Fibroblast of skin of left quadriceps (primary cell): ENCODE measurements around the gene LRPAP1.
"Not testable (repeated sequence)": the region's sequence is repeated elsewhere in the genome, so short reads cannot be mapped to it uniquely, and the experiment has no call there.

Experiments used
- DNase-seq, 2 experiments: peaks; one replicate each; pipeline ENCODE4 v3.0.0-alpha.2; 2013; ENCODE audit warnings: low read depth in 2 of 2

Gene LRPAP1

GRCh38 chr4:3531879-3532750 lies at the start of gene LRPAP1:
LRPAP1 (minus strand) TSS chr4:3532422; CDS start chr4:3532412, 10 bp downstream.
- DNase-seq, result peak; percentile 72 to 75

- not testable (repeated sequence) for DNase-seq
These were observed 49.3 kb upstream of the LRPAP1 start for GRCh38 chr4:3581334-3582090.

- DNase-seq, result not testable (repeated sequence)
These were observed 48.6 kb upstream of the LRPAP1 start for GRCh38 chr4:3580859-3581258.

- not testable (repeated sequence) for DNase-seq
These were observed 46.4 kb upstream of the LRPAP1 start for GRCh38 chr4:3578527-3579144.

GRCh38 chr4:3578052-3578451 lies 45.8 kb upstream of the LRPAP1 start:
- not testable (repeated sequence) for DNase-seq

- not testable (repeated sequence) for DNase-seq
These were observed 45.1 kb upstream of the LRPAP1 start for GRCh38 chr4:3577208-3577892.

GRCh38 chr4:3576533-3577207 lies 44.4 kb upstream of the LRPAP1 start:
- DNase-seq, result not testable (repeated sequence)

- DNase-seq, result not testable (repeated sequence)
These were observed 43.5 kb upstream of the LRPAP1 start for GRCh38 chr4:3575426-3576369.

- not testable (repeated sequence) for DNase-seq
These were observed 42.6 kb upstream of the LRPAP1 start for GRCh38 chr4:3574865-3575264.

- not testable (repeated sequence) for DNase-seq
These were observed 42.1 kb upstream of the LRPAP1 start for GRCh38 chr4:3574346-3574745.

GRCh38 chr4:3573131-3573530 lies 40.9 kb upstream of the LRPAP1 start:
- no peak for DNase-seq

- no peak for DNase-seq
These were observed 40.1 kb upstream of the LRPAP1 start for GRCh38 chr4:3572363-3572762.

- DNase-seq, result no peak
These were observed 39.7 kb upstream of the LRPAP1 start for GRCh38 chr4:3571921-3572320.

- DNase-seq, result not testable (repeated sequence)
These were observed 38.7 kb upstream of the LRPAP1 start for GRCh38 chr4:3570923-3571322.

- not testable (repeated sequence) for DNase-seq
These were observed 37.4 kb upstream of the LRPAP1 start for GRCh38 chr4:3569611-3570010.

GRCh38 chr4:3566701-3567100 lies 34.5 kb upstream of the LRPAP1 start:
- DNase-seq, result not testable (repeated sequence)

- not testable (repeated sequence) for DNase-seq
These were observed 34.1 kb upstream of the LRPAP1 start for GRCh38 chr4:3566301-3566700.

GRCh38 chr4:3564948-3565347 lies 32.7 kb upstream of the LRPAP1 start:
- not testable (repeated sequence) for DNase-seq

- no peak for DNase-seq
These were observed 31.2 kb upstream of the LRPAP1 start for GRCh38 chr4:3563403-3563802.

GRCh38 chr4:3562127-3562526 lies 29.9 kb upstream of the LRPAP1 start:
- DNase-seq, result not testable (repeated sequence)
